Globus pallidus (tissue), 1 donor: ENCODE data around the gene ARHGEF18.
"Not testable (repeated sequence)": the region's sequence is repeated elsewhere in the genome, so short reads cannot be mapped to it uniquely, and the experiment has no call there.

Source experiments
- DNase-seq: peaks from one replicate; pipeline ENCODE4 v3.0.0-alpha.2; 2015; ENCODE audit warnings: low spot score

ARHGEF18 gene

GRCh38 chr19:7348587-7349230 lies at the start of gene ARHGEF18:
Gene ARHGEF18, plus strand, starts transcription at chr19:7348937. Its CDS starts 13,954 bp downstream, at chr19:7362891.
- peak; percentile 9 for DNase-seq

GRCh38 chr19:7301525-7301924 lies 47.2 kb upstream of the ARHGEF18 start:
- DNase-seq: no peak

GRCh38 chr19:7303470-7303869 lies 45.3 kb upstream of the ARHGEF18 start:
- no peak for DNase-seq

- no peak for DNase-seq
Observed at GRCh38 chr19:7304200-7304599, 44.5 kb upstream of the ARHGEF18 start.

- DNase-seq: no peak
Observed at GRCh38 chr19:7307590-7308218, 41.0 kb upstream of the ARHGEF18 start.

- not testable (repeated sequence) for DNase-seq
Observed at GRCh38 chr19:7308327-7308726, 40.4 kb upstream of the ARHGEF18 start.

- no peak for DNase-seq
Observed at GRCh38 chr19:7311911-7312310, 36.8 kb upstream of the ARHGEF18 start.

GRCh38 chr19:7312816-7313215 lies 35.9 kb upstream of the ARHGEF18 start:
- DNase-seq: no peak

GRCh38 chr19:7318176-7318575 lies 30.6 kb upstream of the ARHGEF18 start:
- no peak for DNase-seq

GRCh38 chr19:7326105-7326877 lies 22.4 kb upstream of the ARHGEF18 start:
- no peak for DNase-seq

GRCh38 chr19:7327802-7328201 lies 20.9 kb upstream of the ARHGEF18 start:
- DNase-seq: no peak

- no peak for DNase-seq
Observed at GRCh38 chr19:7328647-7329046, 20.1 kb upstream of the ARHGEF18 start.

- no peak for DNase-seq
Observed at GRCh38 chr19:7331446-7331845, 17.3 kb upstream of the ARHGEF18 start.

- DNase-seq: no peak
Observed at GRCh38 chr19:7333198-7334118, 15.3 kb upstream of the ARHGEF18 start.

- no peak for DNase-seq
Observed at GRCh38 chr19:7336321-7336973, 12.3 kb upstream of the ARHGEF18 start.

- DNase-seq: peak; percentile 40
Observed at GRCh38 chr19:7337380-7338194, 11.2 kb upstream of the ARHGEF18 start.

GRCh38 chr19:7340959-7341837 lies 7.5 kb upstream of the ARHGEF18 start:
- DNase-seq: peak; percentile 81

GRCh38 chr19:7342143-7342542 lies 6.6 kb upstream of the ARHGEF18 start:
- DNase-seq: no peak

GRCh38 chr19:7346488-7346971 lies 2.2 kb upstream of the ARHGEF18 start:
- no peak for DNase-seq
